Left hindlimb (tissue), 1 donor: ENCODE results near the gene CDK5RAP1.

Experiments
- DNase-seq: peaks from one replicate; pipeline ENCODE4 v3.0.0-alpha.2; 2018

Gene CDK5RAP1

DNA sequence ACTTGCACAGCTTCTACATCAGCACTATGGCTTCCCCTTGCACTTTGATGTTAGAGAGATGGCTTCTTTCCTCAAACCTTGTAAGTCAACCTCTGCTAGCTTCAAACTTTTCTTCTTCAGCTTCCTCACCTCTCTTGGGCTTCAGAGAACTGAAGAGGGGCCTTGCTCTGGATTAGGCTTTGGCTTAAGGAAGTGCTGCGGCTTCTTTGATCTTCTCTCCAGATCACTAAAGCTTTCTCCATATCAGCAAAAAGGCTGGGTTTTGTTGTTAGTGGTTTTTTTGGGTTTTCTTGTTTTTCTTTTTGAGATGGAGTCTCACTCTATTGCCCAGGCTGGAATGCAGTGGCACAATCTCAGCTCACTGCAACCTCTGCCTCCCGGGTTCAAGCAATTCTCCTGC is 24.0 kb downstream of the CDK5RAP1 start:
- no peak for DNase-seq

- DNase-seq: no peak
Observed at GRCh38 chr20:33373735-33374605, 27.3 kb downstream of the CDK5RAP1 start.

GRCh38 chr20:33372993-33373441 is 28.3 kb downstream of the CDK5RAP1 start:
- DNase-seq: no peak

DNA sequence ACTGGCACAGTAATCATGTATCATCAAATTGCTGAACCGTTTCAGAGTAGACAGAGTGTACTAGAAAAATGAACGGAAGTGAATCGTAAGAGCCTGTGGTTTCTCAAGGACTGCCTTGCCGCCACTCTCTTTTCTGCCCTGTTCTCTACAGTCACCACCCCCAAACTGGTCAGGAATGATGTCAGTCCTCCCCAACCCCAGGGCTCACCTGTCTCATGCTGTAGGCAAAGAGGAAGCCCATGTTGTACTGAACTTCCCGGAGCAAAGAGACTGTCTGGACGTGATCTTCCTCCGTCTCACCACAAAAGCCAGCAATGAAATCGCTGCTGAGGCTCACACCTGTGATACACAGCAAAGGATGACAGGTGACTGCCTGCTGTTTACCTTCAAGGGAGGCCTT is 31.0 kb downstream of the CDK5RAP1 start:
- no peak for DNase-seq

- no peak for DNase-seq
Observed at GRCh38 chr20:33362898-33363297, 38.4 kb downstream of the CDK5RAP1 start.

DNA sequence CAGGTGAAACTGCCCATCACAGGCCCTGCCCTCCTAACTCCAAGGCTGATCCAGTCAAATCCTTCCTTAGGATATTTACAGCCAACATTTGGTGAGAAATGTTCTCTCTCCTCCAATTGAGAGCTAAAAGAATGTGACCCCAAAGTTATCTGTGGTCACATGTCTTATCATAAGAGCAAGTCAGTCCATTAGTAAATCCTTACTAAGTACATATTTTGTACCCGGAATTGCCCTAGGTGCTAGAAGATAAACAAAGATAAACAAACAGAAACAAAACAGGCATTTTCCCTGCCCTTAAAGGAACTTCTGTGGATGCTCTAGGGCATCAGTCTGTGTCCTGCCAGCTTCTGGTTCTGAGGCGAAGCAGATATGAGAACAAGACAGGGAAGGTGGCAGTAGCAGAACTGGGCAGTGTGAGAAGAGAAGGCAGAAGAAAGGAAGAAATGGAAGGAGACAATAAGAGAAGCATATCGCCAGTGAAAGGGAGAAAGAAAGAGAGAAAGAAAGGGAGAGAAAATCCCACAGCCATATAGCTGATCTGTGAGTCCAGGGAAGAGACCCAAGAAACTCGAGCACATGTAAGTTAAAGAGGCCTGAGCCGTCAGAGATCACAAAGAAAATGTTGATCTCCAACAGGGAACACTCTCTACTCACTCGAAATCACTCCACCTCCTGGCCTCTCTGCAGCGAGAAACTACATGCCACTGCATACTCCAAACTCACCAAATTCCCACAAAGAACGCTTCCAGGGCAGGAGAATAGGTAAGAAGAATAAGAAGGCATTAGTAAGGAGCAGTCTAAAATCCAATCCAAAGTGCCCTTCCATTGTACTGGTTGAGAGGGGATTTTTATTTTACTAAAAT is 41.7 kb downstream of the CDK5RAP1 start:
- no peak for DNase-seq

DNA sequence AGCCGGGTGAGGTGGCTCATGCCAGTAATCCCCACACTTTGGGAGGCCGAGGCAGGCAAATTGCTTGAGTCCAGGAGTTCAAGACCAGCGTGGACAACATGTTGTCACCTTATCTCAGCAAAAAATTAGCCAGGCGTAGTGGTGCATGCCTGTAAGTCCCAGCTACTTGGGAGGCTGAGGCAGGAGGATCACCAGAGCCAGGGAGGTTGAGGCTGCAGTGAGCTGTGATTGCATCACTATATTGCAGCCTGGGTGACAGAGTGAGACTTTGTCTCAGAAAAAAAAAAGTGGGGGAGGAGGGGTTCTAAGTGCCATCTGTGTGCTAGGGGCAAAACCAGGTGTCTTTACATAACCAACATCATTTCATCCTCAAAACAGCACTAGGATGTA is 48.3 kb downstream of the CDK5RAP1 start:
- no peak for DNase-seq

DNA sequence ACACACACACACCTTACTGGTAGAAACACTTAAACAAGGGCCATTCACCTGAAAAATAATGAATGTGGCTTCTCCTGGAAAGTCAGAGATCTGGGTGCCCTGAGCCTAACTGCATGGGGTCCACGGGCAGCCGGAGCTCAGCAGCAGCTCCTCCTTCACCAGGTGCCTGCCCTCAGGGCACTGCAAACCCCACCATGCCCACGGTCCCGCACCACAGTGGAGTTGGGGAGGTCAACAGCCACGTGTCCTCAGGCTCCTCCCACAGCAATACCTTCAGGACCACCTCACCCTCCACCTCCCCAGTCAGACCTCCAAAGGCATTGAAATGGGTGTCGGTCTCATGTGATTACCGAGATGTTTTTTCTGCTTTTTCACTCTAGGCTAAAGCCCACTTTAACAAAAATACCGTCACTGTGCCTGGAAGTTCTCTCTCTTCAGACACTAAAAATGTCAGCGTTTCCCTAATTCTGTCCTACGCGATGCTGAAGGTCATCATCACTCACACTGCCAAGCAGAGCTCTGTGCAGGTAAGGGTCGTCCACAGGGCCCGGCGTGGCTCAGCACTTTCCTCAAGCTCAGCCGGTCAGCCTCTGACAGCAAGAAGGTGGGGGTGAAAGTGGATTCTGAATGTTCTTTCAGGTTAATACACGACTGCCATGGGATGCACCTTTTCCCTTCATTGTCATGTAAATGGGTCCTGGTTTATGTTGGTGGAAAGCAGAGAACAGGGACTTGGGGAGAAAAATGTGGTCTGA is 48.9 kb downstream of the CDK5RAP1 start:
- no peak for DNase-seq

DNA sequence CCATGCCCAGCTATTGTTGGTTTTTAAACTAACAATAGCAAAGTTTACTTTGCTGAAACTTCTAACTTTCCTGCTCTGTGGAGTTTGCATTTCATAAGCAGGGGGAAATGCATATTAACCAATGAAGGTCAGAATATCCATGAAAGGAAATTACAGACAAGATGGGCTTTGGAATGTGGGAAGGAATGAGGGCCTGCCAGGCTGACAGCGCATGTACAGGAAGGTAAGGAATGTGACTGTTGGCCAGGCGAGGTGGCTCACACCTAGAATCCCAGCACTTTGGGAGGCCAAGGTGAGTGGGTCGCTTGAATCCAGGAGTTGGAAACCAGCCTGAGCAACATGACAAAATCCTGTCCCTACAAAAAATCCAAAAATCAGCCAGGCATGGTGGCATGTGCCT is 49.6 kb downstream of the CDK5RAP1 start:
- no peak for DNase-seq

DNA sequence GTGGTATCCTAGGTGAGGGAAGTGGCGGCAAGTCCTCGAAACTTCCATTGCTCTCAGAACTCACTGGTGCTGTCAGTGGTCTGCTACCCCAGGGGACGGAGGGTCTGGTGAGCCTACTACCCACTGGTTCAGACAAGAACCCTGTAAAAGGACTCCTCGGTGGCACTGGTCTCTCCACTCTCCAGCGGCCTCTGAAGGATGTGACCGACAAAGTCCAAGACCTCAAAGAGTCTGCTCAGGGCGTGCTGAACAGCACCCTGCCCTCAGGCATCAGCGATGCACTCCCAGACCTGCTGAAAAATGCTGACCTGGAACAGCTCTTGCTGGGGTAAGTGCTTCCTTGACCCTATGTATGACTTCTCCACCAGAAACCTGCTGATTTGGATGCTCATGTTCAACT is 51.8 kb downstream of the CDK5RAP1 start:
- no peak for DNase-seq

DNA sequence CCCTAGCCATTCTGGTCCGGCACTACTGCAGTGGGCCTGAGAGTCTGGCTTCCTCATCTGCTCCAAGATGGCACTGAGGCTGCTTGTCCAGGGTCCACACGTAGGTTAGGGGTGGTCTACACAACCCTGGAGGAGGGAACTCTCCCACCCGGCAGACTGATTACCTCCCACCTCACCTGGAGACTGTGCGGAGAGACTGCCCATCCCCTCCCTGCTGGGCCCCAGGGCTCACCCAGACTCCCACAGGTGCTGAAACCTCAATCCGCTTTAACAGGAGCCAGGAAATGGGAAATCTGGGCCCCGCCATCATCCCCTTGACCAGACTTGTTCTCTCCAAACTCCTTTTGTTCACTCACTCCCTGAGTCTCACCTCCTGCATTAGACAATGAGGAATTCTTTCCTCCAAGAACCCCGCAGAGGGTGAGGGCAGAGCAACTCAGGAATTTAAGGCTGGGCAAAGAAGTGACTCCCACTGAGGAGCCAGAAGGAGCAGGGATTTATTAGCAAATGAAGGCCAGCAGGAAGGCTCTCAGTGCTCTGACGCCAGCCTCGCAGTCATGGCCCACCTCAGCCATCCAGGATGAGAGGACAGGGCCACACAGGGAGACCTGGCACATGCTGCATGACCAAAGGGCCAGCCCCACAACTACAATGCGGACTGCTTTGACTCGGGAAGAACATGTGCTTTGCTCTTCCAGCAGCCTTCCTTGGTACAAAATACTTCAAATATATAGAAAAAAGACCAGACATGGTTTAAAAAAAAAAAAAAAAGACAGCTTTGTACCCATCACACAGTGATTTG is 53.0 kb downstream of the CDK5RAP1 start:
- DNase-seq: no peak

- no peak for DNase-seq
Observed at GRCh38 chr20:33345342-33345741, 56.0 kb downstream of the CDK5RAP1 start.

GRCh38 chr20:33343521-33343920 is 57.8 kb downstream of the CDK5RAP1 start:
- DNase-seq: no peak

DNA sequence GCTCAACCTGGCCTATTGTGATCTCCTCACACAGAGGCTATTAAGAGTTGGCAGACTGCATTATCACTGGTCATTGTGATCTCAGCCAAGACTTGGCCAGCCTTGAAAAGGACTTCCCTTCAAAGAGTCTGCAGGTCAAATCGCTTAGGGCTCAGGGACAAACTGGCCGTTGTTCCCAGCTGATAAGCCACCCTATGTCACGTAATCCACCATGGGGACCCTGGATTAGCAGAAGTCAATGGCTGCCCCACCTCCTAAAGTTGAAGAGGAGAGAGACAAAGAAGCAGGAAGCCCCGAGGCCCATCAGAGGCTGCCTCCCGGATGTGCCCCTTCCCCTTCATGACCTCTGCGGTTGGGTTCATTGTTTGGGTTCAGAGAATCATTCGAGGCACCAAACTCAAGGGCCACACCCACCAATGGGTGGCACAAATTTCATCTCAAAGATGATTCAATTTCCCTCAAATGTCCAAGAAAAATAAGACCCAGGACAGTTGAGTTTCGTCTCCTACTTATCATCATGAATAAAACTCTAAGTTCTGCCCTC is 61.7 kb downstream of the CDK5RAP1 start:
- DNase-seq: no peak

DNA sequence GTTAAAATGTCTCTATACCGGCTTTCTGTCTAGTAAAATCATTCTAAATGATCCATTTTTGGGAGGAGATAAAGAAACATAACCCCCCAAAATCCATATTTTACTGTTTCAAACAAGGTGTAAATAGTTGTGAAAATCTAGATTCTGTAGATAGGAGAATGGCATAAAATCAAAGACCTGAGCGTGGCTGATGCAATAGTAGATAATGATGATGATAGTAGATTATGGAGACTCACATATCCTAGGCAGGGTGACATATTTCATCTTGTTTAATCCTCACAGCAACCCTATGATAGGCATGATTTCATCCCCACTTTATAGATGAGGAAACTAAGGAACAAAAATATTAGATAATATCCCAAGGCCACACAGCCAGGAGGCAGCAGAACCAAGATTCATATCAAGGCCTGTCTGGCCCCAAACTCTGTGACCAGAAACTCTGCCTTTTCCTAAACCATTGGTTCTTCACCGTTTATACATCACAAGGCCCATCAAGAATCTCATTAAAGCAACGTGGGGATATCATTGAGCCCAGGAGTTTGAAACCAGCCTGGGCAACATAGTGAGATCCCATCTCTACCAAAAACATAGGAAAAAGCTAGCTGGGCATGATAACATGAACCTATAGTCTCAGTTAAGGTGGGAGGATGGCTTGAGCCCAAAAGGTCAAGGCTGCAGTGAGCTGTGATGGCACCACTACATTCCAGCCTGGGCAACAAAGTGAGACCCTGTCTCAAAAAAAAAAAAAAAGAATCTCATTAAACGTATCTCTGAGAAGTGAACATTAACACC is 62.7 kb downstream of the CDK5RAP1 start:
- DNase-seq: no peak

GRCh38 chr20:33337531-33338165 is 63.7 kb downstream of the CDK5RAP1 start:
- no peak for DNase-seq

- no peak for DNase-seq
Observed at GRCh38 chr20:33337119-33337518, 64.2 kb downstream of the CDK5RAP1 start.

- no peak for DNase-seq
Observed at GRCh38 chr20:33336375-33336774, 64.9 kb downstream of the CDK5RAP1 start.

DNA sequence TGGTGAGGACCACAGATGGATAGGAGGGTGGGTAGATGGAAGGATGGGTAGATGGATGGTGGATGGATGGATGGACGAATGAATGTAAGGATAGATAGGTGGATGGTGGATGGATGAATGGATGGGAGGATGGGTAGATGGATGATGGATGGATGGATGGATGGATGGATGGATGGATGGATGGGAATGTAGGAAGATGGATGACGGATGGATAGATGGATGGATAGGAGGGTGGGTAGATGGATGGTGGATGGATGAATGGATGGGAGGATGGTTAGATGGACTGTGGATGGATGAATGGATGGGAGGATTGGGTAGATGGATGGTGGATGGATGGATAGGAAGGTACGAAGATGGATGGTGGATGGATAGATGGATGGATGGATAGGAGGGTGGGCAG is 67.2 kb downstream of the CDK5RAP1 start:
- no peak for DNase-seq

GRCh38 chr20:33333616-33334015 is 67.7 kb downstream of the CDK5RAP1 start:
- no peak for DNase-seq
